MCF 10A (cell line): ENCODE measurements around the gene CCDC184. TPM values are rescaled to one million over a fixed set of nuclear protein-coding genes. Genes with fewer than 3 reads are reported as not detected.
A peak's percentile ranks its signal among the peaks of the same experiment; 100 is the strongest.

ENCODE experiments used
- Bru-seq: library from RNA; stranded (reverse); fragments of 400-500 nt; gene quantifications from one replicate; lab custom pipeline; 2021; lab: Mats Ljungman, UMichigan
- BruChase-seq, 2 experiments: library from RNA; stranded (reverse); fragments of 400-500 nt; gene quantifications; one replicate each; lab custom pipeline; 2021; lab: Mats Ljungman, UMichigan
- BruUV-seq: library from RNA; stranded (reverse); fragments of 400-500 nt; replicated peaks from 2 replicates; lab custom pipeline; 2021; lab: Mats Ljungman, UMichigan
- CTCF ChIA-PET: fragments of 300-600 bp; sonication (Branson Sonifier 250); formaldehyde crosslinking; extraction: SDS; loops from one replicate; lab custom pipeline; 2021; ENCODE audit warnings: antibody characterized with exemption, inconsistent platforms; lab: Yijun Ruan, JAX
- POLR2A ChIA-PET: fragments of 300-600, 350-650 bp; sonication (Branson Sonifier 250); formaldehyde crosslinking; extraction: SDS; loops from one replicate; lab custom pipeline; 2020; ENCODE audit warnings: antibody characterized with exemption, inconsistent platforms; lab: Yijun Ruan, JAX
- DNase-seq: peaks from one replicate; pipeline ENCODE4 v3.0.0-alpha.2; 2018; ENCODE audit not compliant: unreplicated experiment
- H3K27ac Mint-ChIP-seq: one replicate; pipeline ENCODE4 v1.8.0; 2022; ENCODE audit warnings: mild to moderate bottlenecking, low read depth, mixed read lengths; ENCODE audit not compliant: unreplicated experiment
- H3K27me3 Mint-ChIP-seq: one replicate; pipeline ENCODE4 v1.8.0; 2022; ENCODE audit warnings: mixed read lengths; ENCODE audit not compliant: insufficient read depth, unreplicated experiment
- H3K36me3 Mint-ChIP-seq: one replicate; pipeline ENCODE4 v1.8.0; 2022; ENCODE audit warnings: mild to moderate bottlenecking, moderate library complexity, mixed read lengths; ENCODE audit not compliant: insufficient read depth, unreplicated experiment
- H3K4me1 Mint-ChIP-seq: one replicate; pipeline ENCODE4 v1.8.0; 2022; ENCODE audit warnings: mixed read lengths; ENCODE audit not compliant: insufficient read depth, unreplicated experiment
- H3K4me3 Mint-ChIP-seq: one replicate; pipeline ENCODE4 v1.8.0; 2022; ENCODE audit warnings: mild to moderate bottlenecking, moderate library complexity, mixed read lengths; ENCODE audit not compliant: unreplicated experiment
- H3K9me3 Mint-ChIP-seq: one replicate; pipeline ENCODE4 v1.8.0; 2022; ENCODE audit warnings: mixed read lengths; ENCODE audit not compliant: unreplicated experiment
- intact Hi-C: fragments of 100-400 bp; cut with micrococcal nuclease; formaldehyde crosslinking; loops from 2 replicates; pipeline ENCODE4 v1.14.1; 2022
- long read RNA-seq: library from polyadenylated mRNA; stranded (forward); transcript quantifications from one replicate; pipeline ENCODE4 v2.0.0, GENCODE V29; 2022
- total RNA-seq: library from RNA; stranded (reverse); gene quantifications from 2 replicates; pipeline ENCODE4 v1.2.3, GENCODE V29; 2022
- TF ChIP-seq, protein P1 (sequence below): fragments of 200-600 bp; IDR thresholded peaks from one replicate; pipeline ENCODE4 v1.8.0; 2022; ENCODE audit warnings: antibody characterized with exemption, mild to moderate bottlenecking; ENCODE audit not compliant: unreplicated experiment

CCDC184 gene
- total RNA-seq = not detected in 2 replicates
- not detected for Bru-seq, nascent RNA
- not detected for BruChase-seq, experiment 1, labeled RNA remaining after a 6-hour chase
- BruChase-seq, experiment 2, labeled RNA remaining after a 2-hour chase = not detected
- long read RNA-seq = 0 reads

GRCh38 chr12:48183091-48183875 lies at the start of gene CCDC184:
Gene CCDC184, plus strand, starts transcription at chr12:48183644. Its CDS starts 479 bp downstream, at chr12:48184123.
- H3K27ac Mint-ChIP-seq = no peak within 1 kb of the TSS
- no peak for DNase-seq
- H3K36me3 Mint-ChIP-seq = no peaks in the 10 kb centered on the region
- peaks cover 80% of the 10 kb centered on the region for H3K27me3 Mint-ChIP-seq
- intact Hi-C loops = no loop called here
- H3K4me1 Mint-ChIP-seq = peaks cover 5% of the 10 kb centered on the region
- ChIA-PET CTCF (interaction anchor here (0.8 to 1.2 kb wide), 2 partner anchors 11 to 18 kb away, joined by 3 to 10 read pairs; no protein-coding TSS in a partner anchor), POLR2A (interaction anchor here (0.6 kb wide), 1 partner anchor 354 kb away, joined by 3 read pairs; no protein-coding TSS in a partner anchor)
- no peaks in the 10 kb centered on the region for H3K9me3 Mint-ChIP-seq
- TF ChIP-seq, protein P1, sequence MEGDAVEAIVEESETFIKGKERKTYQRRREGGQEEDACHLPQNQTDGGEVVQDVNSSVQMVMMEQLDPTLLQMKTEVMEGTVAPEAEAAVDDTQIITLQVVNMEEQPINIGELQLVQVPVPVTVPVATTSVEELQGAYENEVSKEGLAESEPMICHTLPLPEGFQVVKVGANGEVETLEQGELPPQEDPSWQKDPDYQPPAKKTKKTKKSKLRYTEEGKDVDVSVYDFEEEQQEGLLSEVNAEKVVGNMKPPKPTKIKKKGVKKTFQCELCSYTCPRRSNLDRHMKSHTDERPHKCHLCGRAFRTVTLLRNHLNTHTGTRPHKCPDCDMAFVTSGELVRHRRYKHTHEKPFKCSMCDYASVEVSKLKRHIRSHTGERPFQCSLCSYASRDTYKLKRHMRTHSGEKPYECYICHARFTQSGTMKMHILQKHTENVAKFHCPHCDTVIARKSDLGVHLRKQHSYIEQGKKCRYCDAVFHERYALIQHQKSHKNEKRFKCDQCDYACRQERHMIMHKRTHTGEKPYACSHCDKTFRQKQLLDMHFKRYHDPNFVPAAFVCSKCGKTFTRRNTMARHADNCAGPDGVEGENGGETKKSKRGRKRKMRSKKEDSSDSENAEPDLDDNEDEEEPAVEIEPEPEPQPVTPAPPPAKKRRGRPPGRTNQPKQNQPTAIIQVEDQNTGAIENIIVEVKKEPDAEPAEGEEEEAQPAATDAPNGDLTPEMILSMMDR = no peak
- BruUV-seq = no TSS peak
- peak within 1 kb of the TSS; percentile 70 for H3K4me3 Mint-ChIP-seq

- Mint-ChIP-seq H3K27me3 (no peaks in the 10 kb centered on the region), H3K9me3 (no peaks in the 10 kb centered on the region), H3K27ac (no peak overlapping the region), H3K4me1 (no peaks in the 10 kb centered on the region), H3K36me3 (peaks cover 71% of the 10 kb centered on the region), H3K4me3 (no peak overlapping the region)
- ChIA-PET CTCF (interaction anchor here (1.2 kb wide), 1 partner anchor 54 kb away, joined by 3 read pairs; no protein-coding TSS in a partner anchor), POLR2A (interaction anchor here (1.1 kb wide), 1 partner anchor 9 kb away, joined by 4 read pairs; no protein-coding TSS in a partner anchor)
- TF ChIP-seq, protein P1 = no peak
- DNase-seq = no peak
- BruUV-seq = no TSS peak
- intact Hi-C loops = no loop called here
These were observed 48.4 kb upstream of the CCDC184 start for GRCh38 chr12:48135027-48135426.

GRCh38 chr12:48142818-48143674 lies 40.4 kb upstream of the CCDC184 start:
- ChIA-PET CTCF (interaction anchor here (0.6 to 1.0 kb wide), 3 partner anchors 13 to 313 kb away, joined by 3 to 4 read pairs (median 3); no protein-coding TSS in a partner anchor), POLR2A (interaction anchor here (0.6 to 1.5 kb wide), 2 partner anchors 9 to 24 kb away, joined by 3 to 5 read pairs; partner anchors contain the start of gene PFKM)
- no TSS peak for BruUV-seq
- TF ChIP-seq, protein P1 = no peak
- Mint-ChIP-seq H3K9me3 (no peaks in the 10 kb centered on the region), H3K27me3 (no peaks in the 10 kb centered on the region), H3K4me1 (no peaks in the 10 kb centered on the region), H3K27ac (no peak overlapping the region), H3K36me3 (peaks cover 77% of the 10 kb centered on the region), H3K4me3 (no peak overlapping the region)
- intact Hi-C loops = no loop called here
- no peak for DNase-seq
